Small intestine (tissue), 7 donors: ENCODE measurements around the gene UPK3A. TPM values are rescaled to one million over a fixed set of nuclear protein-coding genes. Genes with fewer than 3 reads are reported as not detected.
A peak's percentile ranks its signal among the peaks of the same experiment; 100 is the strongest.
"Not testable (repeated sequence)": the region's sequence is repeated elsewhere in the genome, so short reads cannot be mapped to it uniquely, and the experiment has no call there.

Source experiments
- DNase-seq, 2 donors: peaks; one replicate each; pipeline versions ENCODE4 v3.0.0 to v3.0.0-alpha.2; 2013
- FAIRE-seq: peaks from 2 replicates; lab custom pipeline; 2012; peaks lifted over from hg19 to GRCh38; lab: Jason Lieb, UNC
- H3K27ac ChIP-seq, 3 donors: one replicate each; pipeline ENCODE4 v1.5.1; 2013; ENCODE audit warnings: low read length in 2 of 3, mild to moderate bottlenecking in 2 of 3, control low read depth in 1 of 3, inconsistent platforms in 1 of 3, low read depth in 1 of 3, moderate library complexity in 1 of 3
- H3K27me3 ChIP-seq, 3 donors: one replicate each; pipeline ENCODE4 v1.6.1; 2013; ENCODE audit warnings: low read length in 3 of 3, inconsistent platforms in 1 of 3; ENCODE audit not compliant: control insufficient read depth in 3 of 3, insufficient read depth in 3 of 3
- H3K36me3 ChIP-seq, 3 donors: one replicate each; pipeline ENCODE4 v1.6.1; 2013; ENCODE audit warnings: low read length in 3 of 3, inconsistent platforms in 1 of 3, low read depth in 1 of 3, mild to moderate bottlenecking in 1 of 3, moderate library complexity in 1 of 3; ENCODE audit not compliant: control insufficient read depth in 3 of 3, insufficient read depth in 2 of 3
- H3K4me1 ChIP-seq, 3 donors: one replicate each; pipeline ENCODE4 v1.6.1; 2013; ENCODE audit warnings: low read length in 2 of 3, inconsistent platforms in 1 of 3, low read depth in 1 of 3, mild to moderate bottlenecking in 1 of 3, moderate library complexity in 1 of 3; ENCODE audit not compliant: control insufficient read depth in 3 of 3, insufficient read depth in 2 of 3
- H3K4me3 ChIP-seq, 3 donors: one replicate each; pipeline ENCODE4 v1.5.1; 2013; ENCODE audit warnings: low read length in 3 of 3, control low read depth in 1 of 3, inconsistent platforms in 1 of 3, low read depth in 1 of 3, mild to moderate bottlenecking in 1 of 3, moderate library complexity in 1 of 3
- H3K9me3 ChIP-seq, 2 donors: one replicate each; pipeline ENCODE4 v1.6.1; 2013; ENCODE audit warnings: low read depth in 1 of 2, low read length in 1 of 2; ENCODE audit not compliant: control insufficient read depth in 2 of 2, insufficient read depth in 1 of 2
- WGBS, 3 donors: extraction: QIAGEN DNeasy Blood & Tissue Kit; methylation state at CpG; one replicate each; pipeline ENCODE4 v1.1.7; 2013; 5-methylcytosine and 5-hydroxymethylcytosine counted together
- polyA plus RNA-seq, 4 donors: library from polyadenylated mRNA; stranded (reverse) in 3 of 4; unstranded in 1 of 4; fragments of 200-250 nt in 3 of 4; fragments of 120-200 nt in 1 of 4; gene quantifications; one replicate each; pipeline versions ENCODE4 v1.2.1 to v1.2.3, GENCODE V29; 2013
- donor health status: healthy with polysubstance abuse.
- donor health status: control.
- donor health status: control.
- donor health status: Bipolar disorder and iron deficiency.
- donor health status: healthy.

Gene UPK3A
- polyA plus RNA-seq, 4 donors, result 0.36 to 306 TPM; not detected in 2

DNA sequence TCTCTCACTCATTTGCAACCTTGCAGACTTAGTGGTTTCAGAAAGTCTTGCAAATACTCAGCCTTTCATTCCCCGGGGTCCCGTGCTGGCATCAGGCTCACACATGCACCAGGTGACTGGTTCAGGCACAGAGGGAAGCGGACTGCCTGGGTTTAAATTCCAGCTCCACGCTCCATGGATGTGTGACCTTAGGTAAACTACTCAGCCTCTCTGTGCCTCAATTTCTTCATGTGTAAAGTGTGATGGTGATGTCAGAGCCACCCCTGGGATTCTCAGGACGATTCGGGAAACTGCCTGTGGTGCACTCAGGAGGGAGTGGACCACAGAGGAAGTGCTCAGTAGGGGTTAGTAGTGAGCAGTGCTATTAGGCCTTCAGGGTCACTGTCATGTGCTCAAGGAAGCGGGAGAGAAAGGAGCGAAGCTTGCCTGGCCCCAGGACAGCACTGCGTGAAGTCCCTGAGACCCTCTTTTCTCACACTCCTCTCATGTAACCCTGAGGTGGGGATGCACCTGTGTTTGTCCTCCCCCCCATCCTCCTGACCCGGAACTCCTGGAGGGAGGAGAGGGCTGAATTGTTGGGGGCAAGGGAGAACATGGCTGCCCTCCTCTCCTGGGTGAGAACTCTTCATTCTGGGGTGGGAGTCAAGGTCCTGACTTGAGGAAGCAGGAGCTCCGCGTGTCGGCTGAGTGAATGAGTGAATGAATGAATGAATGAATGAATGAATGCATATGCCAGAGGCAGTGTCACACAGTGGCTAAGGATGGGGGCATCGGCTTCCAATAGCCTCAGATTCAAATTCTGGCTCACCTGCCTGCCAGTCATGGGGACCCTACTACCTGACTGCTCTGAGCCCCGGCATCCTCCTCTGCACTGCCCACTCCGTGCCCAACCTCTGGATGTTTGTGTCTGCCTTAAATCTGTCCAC lies 14.4 kb upstream of the UPK3A start:
- 76 to 86% (median 83%) methylated on average over 16 of the region's 16 CpGs for WGBS, 3 donors
- Histone ChIP-seq H3K36me3 (peaks cover 0 to 2% (median 0%) of the 10 kb centered on the region in 3 donors), H3K4me3 (no peak overlapping the region), H3K27ac (no peak overlapping the region), H3K9me3 (peaks cover 0 to 2% of the 10 kb centered on the region in 2 donors), H3K4me1 (peaks cover 3 to 49% (median 5%) of the 10 kb centered on the region in 3 donors), H3K27me3 (no peaks in the 10 kb centered on the region)
- FAIRE-seq (no peak), DNase-seq (peak in 1 of 2 donors; percentile 28)

DNA sequence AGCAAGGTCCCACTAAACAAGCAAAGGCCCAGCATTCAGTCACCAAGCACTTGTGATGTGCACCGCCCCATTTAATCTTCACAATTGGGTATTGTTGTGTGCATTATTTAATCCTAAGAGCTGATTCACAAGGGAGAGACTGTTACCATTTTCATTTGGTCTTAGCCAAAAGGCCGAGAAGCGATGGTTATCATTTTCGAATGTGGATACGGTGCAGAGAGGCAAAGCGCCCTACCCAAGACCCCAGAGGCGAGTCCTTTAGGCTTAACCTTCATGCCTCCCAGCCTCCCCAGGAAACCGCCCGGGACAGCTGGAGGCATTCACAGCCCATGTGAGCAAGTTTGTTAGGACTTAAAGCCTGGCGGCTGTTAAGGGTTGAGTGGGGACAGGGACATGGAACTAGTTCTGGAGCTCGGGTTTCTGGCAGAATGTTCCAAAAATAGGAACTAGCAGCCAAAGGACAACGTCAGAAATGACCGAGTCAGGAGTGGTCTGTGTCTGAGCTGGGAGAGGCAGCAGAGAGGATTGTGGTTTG lies 13.0 kb upstream of the UPK3A start:
- H3K4me1 ChIP-seq, result peaks cover 3 to 51% (median 5%) of the 10 kb centered on the region in 3 donors
- H3K27ac ChIP-seq, result peak overlapping the region in 2 of 3 donors; percentile 59 to 97
- no peak for FAIRE-seq

DNA sequence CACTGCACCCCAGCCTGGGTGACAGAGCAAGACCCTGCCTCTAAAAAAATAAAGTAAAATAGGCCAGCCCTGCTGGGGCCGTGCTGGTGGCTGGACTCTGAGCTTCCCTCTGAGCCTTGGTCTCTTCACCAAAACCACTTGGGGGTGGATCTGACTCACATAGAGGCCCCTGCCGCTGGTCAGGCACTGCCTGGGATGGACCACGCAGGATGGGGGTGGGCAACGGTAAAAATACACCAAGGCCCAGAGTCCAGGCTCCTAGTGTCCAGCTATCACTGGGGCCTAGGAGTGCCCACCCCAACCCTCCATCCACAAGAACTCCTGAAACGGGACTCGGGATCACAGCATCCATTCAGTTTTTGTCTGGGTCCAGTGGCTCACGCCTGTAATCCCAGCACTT lies 12.3 kb upstream of the UPK3A start:
- Histone ChIP-seq H3K27ac (peak overlapping the region; percentile 58 to 97 (median 59)), H3K9me3 (peaks cover 0 to 2% of the 10 kb centered on the region in 2 donors), H3K4me1 (peaks cover 3 to 51% (median 5%) of the 10 kb centered on the region in 3 donors), H3K36me3 (peaks cover 0 to 2% (median 0%) of the 10 kb centered on the region in 3 donors), H3K27me3 (no peaks in the 10 kb centered on the region), H3K4me3 (no peak overlapping the region)
- no peak for FAIRE-seq
- 81 to 91% (median 85%) methylated on average over 7 of the region's 7 CpGs for WGBS, 3 donors
- DNase-seq, result no peak

More for the DNA sequence above, 13.0 kb upstream of the UPK3A start:
- Histone ChIP-seq H3K36me3 (peaks cover 0 to 2% (median 0%) of the 10 kb centered on the region in 3 donors), H3K27me3 (no peaks in the 10 kb centered on the region), H3K4me3 (no peak overlapping the region), H3K9me3 (peaks cover 0 to 2% of the 10 kb centered on the region in 2 donors)
- 52 to 84% (median 79%) methylated on average over 13 of the region's 13 CpGs for WGBS, 3 donors
- peak in 1 of 2 donors; percentile 42 for DNase-seq

DNA sequence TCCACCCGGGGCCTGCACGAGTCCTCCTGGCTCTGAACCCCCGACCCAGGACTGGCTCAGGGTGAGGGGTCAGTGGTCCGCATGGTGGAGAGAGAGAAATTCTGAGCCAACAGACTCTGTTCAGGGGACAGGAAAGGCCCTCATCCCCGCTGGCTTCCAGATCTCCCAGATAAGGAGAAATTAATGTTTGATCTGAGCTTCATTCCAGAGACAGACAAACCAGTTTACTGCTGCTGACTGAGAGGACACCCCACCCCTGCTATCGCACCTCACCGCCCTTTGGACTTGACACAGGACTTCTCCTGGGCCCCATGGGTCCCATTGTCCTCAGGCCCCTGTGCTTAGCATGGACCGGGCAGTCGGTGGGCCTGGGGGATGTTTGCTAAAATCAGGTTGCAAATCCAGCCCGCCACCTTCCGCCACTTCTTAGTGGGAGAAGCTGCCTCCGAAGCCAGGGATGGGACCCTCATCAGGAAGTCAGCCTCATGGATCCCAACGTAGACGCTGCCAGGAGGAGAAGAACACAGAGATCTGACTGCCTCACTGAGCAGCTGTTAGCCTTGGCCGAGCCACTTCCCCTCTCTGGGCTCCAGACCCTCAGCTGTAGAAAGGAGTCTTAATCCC lies 11.2 kb upstream of the UPK3A start:
- Histone ChIP-seq H3K4me1 (peaks cover 3 to 51% (median 5%) of the 10 kb centered on the region in 3 donors), H3K27me3 (no peaks in the 10 kb centered on the region)
- FAIRE-seq, result no peak

DNA sequence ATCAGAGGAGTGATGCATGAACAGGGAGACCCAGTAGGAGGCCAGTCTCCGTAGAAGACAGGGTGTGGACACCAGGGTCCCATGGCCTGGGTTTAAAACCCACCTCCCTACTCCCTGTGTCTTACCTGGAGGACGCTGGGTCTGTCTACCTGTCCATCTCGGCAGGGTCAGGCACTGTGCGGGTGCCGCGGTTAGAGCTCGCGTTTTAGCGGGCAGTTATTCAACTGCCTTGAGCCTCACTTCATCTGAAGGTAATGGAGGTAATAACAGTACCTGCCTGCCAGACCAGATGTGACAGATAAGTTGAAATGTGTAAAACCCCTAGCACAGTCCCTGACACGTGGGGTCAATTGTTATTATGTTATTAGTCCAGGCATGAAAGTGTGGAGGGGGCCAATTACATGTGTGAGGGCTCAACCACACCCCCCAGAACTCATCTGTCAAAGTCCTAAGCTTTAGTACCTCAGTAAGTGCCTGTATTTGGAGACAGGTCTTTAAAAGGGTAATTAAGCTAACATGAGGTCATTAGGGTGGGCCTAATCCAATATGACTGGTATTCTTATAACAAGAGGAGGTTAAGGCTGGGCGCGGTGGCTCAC lies 8.1 kb upstream of the UPK3A start:
- DNase-seq, result peak in 1 of 2 donors; percentile 60
- 78 to 91% (median 83%) methylated on average over 12 of the region's 12 CpGs for WGBS, 3 donors
- H3K9me3 ChIP-seq, result peaks cover 0 to 2% of the 10 kb centered on the region in 2 donors

More for the DNA sequence above, 11.2 kb upstream of the UPK3A start:
- DNase-seq, result peak; percentile 95 to 96
- H3K27ac ChIP-seq, result peak overlapping the region; percentile 5 to 97 (median 69)
- H3K36me3 ChIP-seq, result peaks cover 0 to 2% (median 0%) of the 10 kb centered on the region in 3 donors
- H3K9me3 ChIP-seq, result peaks cover 0 to 2% of the 10 kb centered on the region in 2 donors
- 36 to 62% (median 61%) methylated on average over 15 of the region's 15 CpGs for WGBS, 3 donors
- no peak overlapping the region for H3K4me3 ChIP-seq

DNA sequence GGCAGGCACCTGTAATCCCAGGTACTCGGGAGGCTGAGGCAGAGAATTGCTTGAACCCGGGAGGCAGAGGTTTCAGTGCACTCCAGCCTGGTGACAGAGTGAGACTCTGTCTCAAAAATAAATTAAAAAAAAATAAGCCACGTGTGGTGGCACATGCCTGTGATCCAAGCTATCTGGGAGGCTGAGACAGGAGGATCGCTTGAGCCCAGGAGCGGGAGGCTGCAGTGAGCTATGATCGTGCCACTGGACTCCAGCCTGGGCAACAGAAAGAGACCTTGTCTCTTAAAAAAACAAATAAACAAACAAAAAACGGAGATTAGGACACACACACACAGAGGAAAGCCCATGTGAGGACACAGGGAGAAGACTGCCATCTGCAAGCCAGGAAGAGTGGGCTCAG lies 7.0 kb upstream of the UPK3A start:
- H3K36me3 ChIP-seq, H3K9me3 ChIP-seq, H3K27me3 ChIP-seq, H3K27ac ChIP-seq, DNase-seq, H3K4me3 ChIP-seq, FAIRE-seq: not testable (repeated sequence)
- H3K4me1 ChIP-seq, result peaks cover 3 to 50% (median 5%) of the 10 kb centered on the region in 3 donors
- WGBS, 3 donors, result 79 to 85% (median 82%) methylated on average over 7 of the region's 7 CpGs

More for the DNA sequence above, 8.1 kb upstream of the UPK3A start:
- H3K4me3 ChIP-seq, result no peak overlapping the region
- FAIRE-seq, result no peak
- H3K27me3 ChIP-seq, result no peaks in the 10 kb centered on the region
- H3K36me3 ChIP-seq, result peaks cover 0 to 2% (median 0%) of the 10 kb centered on the region in 3 donors
- no peak overlapping the region for H3K27ac ChIP-seq
- H3K4me1 ChIP-seq, result peaks cover 3 to 51% (median 5%) of the 10 kb centered on the region in 3 donors

DNA sequence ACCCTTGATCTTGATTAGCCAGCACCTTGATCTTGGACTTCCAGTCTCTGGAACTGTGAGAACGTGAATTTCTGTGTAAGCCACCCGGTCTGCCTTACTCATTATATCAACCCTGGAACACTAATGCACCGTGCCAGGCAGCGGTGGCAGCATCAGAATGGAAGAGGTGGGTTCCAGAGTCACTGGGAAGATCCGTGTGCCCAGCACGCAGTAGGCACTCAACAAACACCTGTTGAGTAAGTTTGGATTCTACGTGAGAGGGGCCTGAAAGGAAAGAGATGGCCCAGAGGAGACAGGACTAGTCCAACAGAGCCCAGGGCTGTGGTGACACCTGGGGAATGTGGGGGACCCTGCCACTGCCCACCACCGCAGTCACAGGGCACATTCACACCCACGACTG lies 6.6 kb upstream of the UPK3A start:
- H3K27ac ChIP-seq, result no peak overlapping the region
- 84 to 89% (median 85%) methylated on average over 9 of the region's 9 CpGs for WGBS, 3 donors
- no peaks in the 10 kb centered on the region for H3K36me3 ChIP-seq
- no peak for DNase-seq
- no peaks in the 10 kb centered on the region for H3K27me3 ChIP-seq
- H3K9me3 ChIP-seq, result peaks cover 0 to 2% of the 10 kb centered on the region in 2 donors
- FAIRE-seq, result no peak
- H3K4me1 ChIP-seq, result peaks cover 3 to 48% (median 5%) of the 10 kb centered on the region in 3 donors
- H3K4me3 ChIP-seq, result no peak overlapping the region
